ENCODE measurements around the gene PER2. TPM values are rescaled to one million over a fixed set of nuclear protein-coding genes. Genes with fewer than 3 reads are reported as not detected.

The PER2 gene
- total RNA-seq, 4 donors from 2014 or later, result 15.9 to 82.3 (median 18.1) TPM

- TF ChIP-seq POLR2A (IDR thresholded peaks at IDR 0.05), result no peak
- H3K4me3 ChIP-seq (ENCODE audit: low read depth, poor library complexity, severe bottlenecking), result no peak overlapping the region
- intact Hi-C loops (cut with DNase I; ENCODE audit: low total_unique reads), result no loop called here
- 9 to 35% methylated on average over 7 of the region's 7 CpGs for WGBS, 2 donors
- DNase-seq (ENCODE audit: low spot score in 2 of 2), result no peak
These were observed 11.4 kb upstream of the PER2 start for GRCh38 chr2:238299803-238300202.

- TF ChIP-seq, protein P1, sequence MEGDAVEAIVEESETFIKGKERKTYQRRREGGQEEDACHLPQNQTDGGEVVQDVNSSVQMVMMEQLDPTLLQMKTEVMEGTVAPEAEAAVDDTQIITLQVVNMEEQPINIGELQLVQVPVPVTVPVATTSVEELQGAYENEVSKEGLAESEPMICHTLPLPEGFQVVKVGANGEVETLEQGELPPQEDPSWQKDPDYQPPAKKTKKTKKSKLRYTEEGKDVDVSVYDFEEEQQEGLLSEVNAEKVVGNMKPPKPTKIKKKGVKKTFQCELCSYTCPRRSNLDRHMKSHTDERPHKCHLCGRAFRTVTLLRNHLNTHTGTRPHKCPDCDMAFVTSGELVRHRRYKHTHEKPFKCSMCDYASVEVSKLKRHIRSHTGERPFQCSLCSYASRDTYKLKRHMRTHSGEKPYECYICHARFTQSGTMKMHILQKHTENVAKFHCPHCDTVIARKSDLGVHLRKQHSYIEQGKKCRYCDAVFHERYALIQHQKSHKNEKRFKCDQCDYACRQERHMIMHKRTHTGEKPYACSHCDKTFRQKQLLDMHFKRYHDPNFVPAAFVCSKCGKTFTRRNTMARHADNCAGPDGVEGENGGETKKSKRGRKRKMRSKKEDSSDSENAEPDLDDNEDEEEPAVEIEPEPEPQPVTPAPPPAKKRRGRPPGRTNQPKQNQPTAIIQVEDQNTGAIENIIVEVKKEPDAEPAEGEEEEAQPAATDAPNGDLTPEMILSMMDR (IDR thresholded peaks at IDR 0.05), result no peak
- TF ChIP-seq POLR2A (IDR thresholded peaks at IDR 0.05), result no peak
- WGBS, 2 donors, result 60 to 81% methylated on average over 16 to 23 of the region's 24 CpGs
- no peak for DNase-seq (ENCODE audit: low spot score in 2 of 2)
- intact Hi-C loops (cut with DNase I; ENCODE audit: low total_unique reads), result no loop called here
- no peak overlapping the region for H3K4me3 ChIP-seq (ENCODE audit: low read depth, poor library complexity, severe bottlenecking)
These were observed 8.4 kb upstream of the PER2 start for GRCh38 chr2:238296638-238297457.

DNA sequence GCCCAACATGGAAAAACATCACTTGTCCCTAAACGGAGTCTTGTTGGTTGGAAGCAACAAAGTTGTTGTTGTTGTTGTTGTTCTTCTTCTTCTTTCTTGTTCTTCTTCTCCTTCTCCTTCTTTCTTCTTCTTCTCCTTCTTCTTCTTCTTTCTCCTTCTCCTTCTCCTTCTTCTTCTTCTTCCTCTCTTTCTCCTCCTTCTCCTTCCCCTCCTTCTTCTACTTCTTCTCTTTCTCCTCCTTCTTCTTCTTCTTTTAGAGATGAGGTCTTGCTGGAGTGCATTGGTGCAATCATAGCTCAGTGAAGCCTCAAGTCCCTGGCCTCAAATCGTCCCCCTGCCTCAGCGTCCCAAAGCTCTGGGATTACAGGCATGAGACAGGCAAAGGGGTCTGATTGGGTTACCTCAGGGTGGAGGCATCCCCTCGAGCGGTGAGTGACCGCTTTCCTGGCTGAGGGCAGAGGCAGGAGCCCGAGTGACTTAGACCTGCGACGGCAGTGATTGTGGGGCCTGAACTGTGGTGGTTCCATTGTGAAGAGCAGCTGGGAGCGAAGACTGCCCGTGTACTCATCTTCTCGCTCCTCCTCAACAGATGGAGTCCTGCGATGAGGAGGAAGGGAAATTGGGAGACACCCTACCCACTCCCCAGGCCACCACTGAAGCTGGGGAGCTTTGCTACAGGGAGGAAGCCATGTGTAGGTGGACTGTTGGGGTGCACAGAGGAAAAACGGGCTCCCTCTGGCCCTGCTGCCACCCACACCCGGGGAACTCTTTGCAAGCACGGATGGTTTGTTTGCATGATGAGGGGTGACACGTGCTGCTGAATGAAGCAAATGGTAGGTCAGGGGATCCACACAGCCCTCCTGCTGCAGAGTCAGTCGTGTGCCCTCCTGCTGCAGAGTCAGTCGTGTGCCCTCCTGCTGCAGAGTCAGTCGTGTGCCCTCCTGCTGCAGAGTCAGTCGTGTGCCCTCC, 7.0 kb upstream of the PER2 start:
- intact Hi-C loops (cut with DNase I; ENCODE audit: low total_unique reads), result no loop called here
- no peak for TF ChIP-seq POLR2A (IDR thresholded peaks at IDR 0.05)
- TF ChIP-seq, protein P1 (IDR thresholded peaks at IDR 0.05), result no peak
- WGBS, 2 donors, result 78 to 79% methylated on average over 17 of the region's 21 CpGs
- DNase-seq (ENCODE audit: low spot score in 2 of 2), result no peak
- H3K4me3 ChIP-seq (ENCODE audit: low read depth, poor library complexity, severe bottlenecking), result no peak overlapping the region

DNA sequence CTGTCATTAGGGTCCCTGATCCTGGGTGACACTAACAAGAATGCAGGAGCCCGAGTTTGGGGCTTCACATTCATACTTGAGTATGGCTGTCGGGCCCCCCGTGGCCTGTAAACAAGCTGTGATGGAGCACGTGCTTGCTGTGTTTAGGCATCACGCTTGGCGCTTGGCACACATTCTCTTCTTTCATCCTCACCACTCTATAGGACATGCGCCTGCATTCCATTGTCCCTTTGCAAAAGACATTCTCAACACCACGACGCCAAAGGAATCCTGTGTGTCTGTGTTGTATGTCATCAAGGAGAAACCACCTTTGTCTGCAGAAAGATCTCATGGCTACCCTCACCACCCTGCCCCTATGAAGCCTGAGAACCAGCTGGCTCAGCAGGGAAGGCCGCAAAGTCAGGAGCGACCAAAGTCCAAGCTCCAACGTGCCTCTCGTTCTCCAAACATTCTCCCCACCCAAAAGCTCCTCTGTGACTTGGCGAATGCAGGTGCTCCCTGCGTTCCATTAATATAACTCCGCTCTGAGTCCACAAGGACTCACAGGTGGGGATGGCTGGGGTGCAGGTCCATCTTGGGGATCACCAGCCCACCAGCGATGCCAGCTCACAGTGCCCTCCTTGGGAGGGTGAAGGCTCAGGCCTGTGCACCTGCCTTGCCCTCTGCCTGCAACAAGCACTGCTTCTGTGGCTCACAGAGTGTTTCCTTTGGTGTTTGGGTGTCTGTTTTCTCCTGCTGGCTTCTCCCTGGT, 6.2 kb upstream of the PER2 start:
- H3K4me3 ChIP-seq (ENCODE audit: low read depth, poor library complexity, severe bottlenecking), result no peak overlapping the region
- 86 to 87% methylated on average over 17 of the region's 17 CpGs for WGBS, 2 donors
- no peak for DNase-seq (ENCODE audit: low spot score in 2 of 2)
- TF ChIP-seq POLR2A (IDR thresholded peaks at IDR 0.05), result no peak
- TF ChIP-seq, protein P1 (IDR thresholded peaks at IDR 0.05), result no peak
- intact Hi-C loops (cut with DNase I; ENCODE audit: low total_unique reads), result no loop called here

DNA sequence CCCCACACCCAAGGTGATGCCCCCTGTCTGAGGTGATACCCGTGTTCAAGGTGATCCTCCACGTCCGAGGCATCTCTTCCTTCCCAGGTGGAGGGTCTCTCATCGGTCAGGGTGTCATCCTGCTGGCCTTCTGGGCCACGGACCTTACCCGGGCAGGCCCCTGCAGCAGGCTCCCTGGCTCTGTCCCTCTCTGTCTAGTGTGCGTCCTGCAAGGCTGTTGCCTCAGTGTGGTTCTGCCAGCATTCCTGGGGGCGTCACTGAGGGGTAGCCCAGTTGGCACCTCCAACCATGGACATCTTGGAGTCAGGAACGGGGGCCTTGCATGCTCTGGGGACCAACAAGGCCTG, 5.6 kb upstream of the PER2 start:
- WGBS, 2 donors, result 91 to 92% methylated on average over 7 to 9 of the region's 9 CpGs
- no peak overlapping the region for H3K4me3 ChIP-seq (ENCODE audit: low read depth, poor library complexity, severe bottlenecking)
- DNase-seq (ENCODE audit: low spot score in 2 of 2), result no peak
- intact Hi-C loops (cut with DNase I; ENCODE audit: low total_unique reads), result no loop called here
- TF ChIP-seq POLR2A (IDR thresholded peaks at IDR 0.05), result no peak
- TF ChIP-seq, protein P1 (IDR thresholded peaks at IDR 0.05), result no peak
